ENCODE measurements around the gene GLI2. TPM values are rescaled to one million over a fixed set of nuclear protein-coding genes. Genes with fewer than 3 reads are reported as not detected.

The GLI2 gene
- total and polyA plus RNA-seq, 2 of the 13 experiments (the other 11 are each of a cell fraction or from before 2014, with no cell fraction given): not detected

DNA sequence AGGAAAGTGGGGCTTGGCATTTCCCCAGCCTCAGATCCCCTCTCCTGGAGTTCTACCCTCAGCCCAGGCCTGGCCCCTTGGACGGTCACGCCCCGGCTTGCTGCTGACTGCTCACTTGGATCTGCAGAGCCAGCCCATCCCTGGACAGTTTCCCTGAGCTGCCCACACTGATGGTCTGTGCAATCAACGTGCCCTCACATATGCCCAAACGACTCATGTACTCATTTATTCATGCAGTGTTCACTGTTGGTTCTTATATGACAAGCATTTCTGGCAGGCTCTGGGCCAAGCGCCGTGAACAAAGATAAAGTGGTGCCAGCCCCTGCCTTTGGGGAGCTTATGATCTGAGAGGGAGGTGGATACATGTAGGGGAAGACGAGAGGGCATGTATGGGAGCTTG, 20.3 kb upstream of the GLI2 start (continued):
- TF ChIP-seq ZNF12 (CRISPR knock-in tag; IDR thresholded peaks at IDR 0.05): no peak
- TF ChIP-seq POLR2AphosphoS2 (IDR thresholded peaks at IDR 0.05; ENCODE audit: low read depth, low read length): no peak

- ATAC-seq: peak; percentile 55
- H3K36me3 ChIP-seq (replicated peaks in 1 of 2; ENCODE audit: control insufficient read depth in 1 of 2, insufficient read depth in 2 of 2, low read length in 2 of 2): no peaks in the 10 kb centered on the region
- H2AFZ ChIP-seq (ENCODE audit: low read length): no peak overlapping the region
- H3K4me3 ChIP-seq (replicated peaks in 1 of 3; ENCODE audit: insufficient read depth in 1 of 3, low read depth in 2 of 3, low read length in 3 of 3): no peak overlapping the region
- ChIA-PET POLR2A (no interaction called here), CTCF (ENCODE audit: low intra/inter-chr PET ratio, low total read pairs) (no interaction called here)
- H3K27ac ChIP-seq (ENCODE audit: extremely low read length, insufficient read depth, low read length): no peak overlapping the region
- H4K20me1 ChIP-seq (ENCODE audit: insufficient read depth, low read length): no peaks in the 10 kb centered on the region
- FAIRE-seq: no peak
- BruUV-seq (replicated peaks): no TSS peak
- DNase-seq (ENCODE audit: low spot score): no peak
- TF ChIP-seq FOXK1 (CRISPR knock-in tag; IDR thresholded peaks at IDR 0.05; ENCODE audit: borderline replicate concordance, low read depth): no peak
- TF ChIP-seq MTF1 (CRISPR knock-in tag; IDR thresholded peaks at IDR 0.05): no peak
- TF ChIP-seq NFIB (CRISPR knock-in tag; IDR thresholded peaks at IDR 0.05; ENCODE audit: borderline replicate concordance): no peak
- TF ChIP-seq ZNF124 (CRISPR knock-in tag; IDR thresholded peaks at IDR 0.05): no peak
- TF ChIP-seq FOXA3 (CRISPR knock-in tag; IDR thresholded peaks at IDR 0.05): no peak
- no peak for TF ChIP-seq CBFB (CRISPR knock-in tag; IDR thresholded peaks at IDR 0.05)
- no peak for TF ChIP-seq ZFY (CRISPR knock-in tag; IDR thresholded peaks at IDR 0.05)
- no peak for TF ChIP-seq ZNF792 (CRISPR knock-in tag; IDR thresholded peaks at IDR 0.05)
- TF ChIP-seq TAF15 (IDR thresholded peaks at IDR 0.05; ENCODE audit: low read depth, low read length, poor library complexity, severe bottlenecking): no peak
- TF ChIP-seq MBD4 (IDR thresholded peaks at IDR 0.05; ENCODE audit: borderline replicate concordance, low read length): no peak
- TF ChIP-seq ZKSCAN8 (CRISPR knock-in tag; IDR thresholded peaks at IDR 0.05; ENCODE audit: borderline replicate concordance): no peak
- TF ChIP-seq ETV5 (CRISPR knock-in tag; IDR thresholded peaks at IDR 0.05; ENCODE audit: borderline replicate concordance): no peak
- no peak for TF ChIP-seq TBL1XR1 (IDR thresholded peaks at IDR 0.05; ENCODE audit: borderline replicate concordance, low read length, partially characterized antibody)
- TF ChIP-seq, protein P1, sequence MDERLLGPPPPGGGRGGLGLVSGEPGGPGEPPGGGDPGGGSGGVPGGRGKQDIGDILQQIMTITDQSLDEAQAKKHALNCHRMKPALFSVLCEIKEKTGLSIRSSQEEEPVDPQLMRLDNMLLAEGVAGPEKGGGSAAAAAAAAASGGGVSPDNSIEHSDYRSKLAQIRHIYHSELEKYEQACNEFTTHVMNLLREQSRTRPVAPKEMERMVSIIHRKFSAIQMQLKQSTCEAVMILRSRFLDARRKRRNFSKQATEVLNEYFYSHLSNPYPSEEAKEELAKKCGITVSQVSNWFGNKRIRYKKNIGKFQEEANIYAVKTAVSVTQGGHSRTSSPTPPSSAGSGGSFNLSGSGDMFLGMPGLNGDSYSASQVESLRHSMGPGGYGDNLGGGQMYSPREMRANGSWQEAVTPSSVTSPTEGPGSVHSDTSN (CRISPR knock-in tag; IDR thresholded peaks at IDR 0.05): no peak
- no peak for TF ChIP-seq FUBP1 (CRISPR knock-in tag; IDR thresholded peaks at IDR 0.05; ENCODE audit: borderline replicate concordance)
- in situ Hi-C loops (cut with HindIII; ENCODE audit: extremely low pct_ligation_motif_present, low pct_unique_long_range_greater_than_20kb) (no loop called here), intact Hi-C loops (cut with micrococcal nuclease; ENCODE audit: unreplicated experiment) (no loop called here)
- H3K4me1 ChIP-seq (ENCODE audit: insufficient read depth, low read length): no peaks in the 10 kb centered on the region
- no peak overlapping the region for H3K4me2 ChIP-seq (ENCODE audit: low read depth, low read length)
- no peak overlapping the region for H3K9ac ChIP-seq (ENCODE audit: insufficient read depth, low read depth, low read length)
- 7% methylated on average over 6 of the region's 8 CpGs for WGBS (ENCODE audit: low lambda C conversion rate)
- H3K9me3 ChIP-seq (ENCODE audit: low read length): no peaks in the 10 kb centered on the region
- H3K79me2 ChIP-seq (ENCODE audit: insufficient read depth, low read length): no peaks in the 10 kb centered on the region
- H3K27me3 ChIP-seq (ENCODE audit: control insufficient read depth in 1 of 2, insufficient read depth in 2 of 2, low read length in 2 of 2): peaks cover 7 to 83% of the 10 kb centered on the region in 2 experiments; a peak in 4 of 5 replicates
Observed at GRCh38 chr2:120715941-120716340, 19.7 kb upstream of the GLI2 start.
